ENCODE results near the gene F2R. TPM values are rescaled to one million over a fixed set of nuclear protein-coding genes. Genes with fewer than 3 reads are reported as not detected.

F2R gene
- total and polyA plus RNA-seq, 10 of the 15 experiments (the other 5 are each of a cell fraction or from before 2014, with no cell fraction given): 1.8 to 75.4 (median 8.0) TPM

DNA sequence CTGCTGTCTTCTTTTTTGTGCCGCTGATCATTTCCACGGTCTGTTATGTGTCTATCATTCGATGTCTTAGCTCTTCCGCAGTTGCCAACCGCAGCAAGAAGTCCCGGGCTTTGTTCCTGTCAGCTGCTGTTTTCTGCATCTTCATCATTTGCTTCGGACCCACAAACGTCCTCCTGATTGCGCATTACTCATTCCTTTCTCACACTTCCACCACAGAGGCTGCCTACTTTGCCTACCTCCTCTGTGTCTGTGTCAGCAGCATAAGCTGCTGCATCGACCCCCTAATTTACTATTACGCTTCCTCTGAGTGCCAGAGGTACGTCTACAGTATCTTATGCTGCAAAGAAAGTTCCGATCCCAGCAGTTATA is 17.1 kb downstream of the F2R start (continued):
- TF ChIP-seq RELA (IDR thresholded peaks at IDR 0.05; ENCODE audit: borderline replicate concordance, partially characterized antibody) (peak; percentile 65), IRF4 (IDR thresholded peaks at IDR 0.05; ENCODE audit: low read depth, low read length) (peak; percentile 95), IKZF2 (IDR thresholded peaks at IDR 0.05) (peak; percentile 97 to 98), RCOR1 (conservative IDR thresholded peaks at IDR 0.05; ENCODE audit: low read depth, low read length) (peak; percentile 97; the same call in 1 of the 2 replicates), CREM (IDR thresholded peaks at IDR 0.05; ENCODE audit: low read depth) (peak; percentile 83), BHLHE40 (IDR thresholded peaks at IDR 0.05; ENCODE audit: borderline replicate concordance in 1 of 2, low read depth in 2 of 2, low read length in 1 of 2) (peak; percentile 89 to 93), KAT2A (conservative IDR thresholded peaks at IDR 0.05; ENCODE audit: control insufficient read depth, low read depth, low read length) (no peak), RAD21 (IDR thresholded peaks at IDR 0.05; ENCODE audit: insufficient read depth, low read depth, low read length) (no peak), NR2C2 (IDR thresholded peaks at IDR 0.05; ENCODE audit: borderline replicate concordance, control insufficient read depth, insufficient read length, low read depth) (no peak), STAT3 (IDR thresholded peaks at IDR 0.05; ENCODE audit: low read depth, low read length) (peak; percentile 88), REST (IDR thresholded peaks at IDR 0.05; ENCODE audit: low read depth, low read length) (no peak), EP300 (IDR thresholded peaks at IDR 0.05; ENCODE audit: borderline replicate concordance in 1 of 2, control insufficient read depth in 1 of 2, low read depth in 2 of 2, low read length in 2 of 2) (peak; percentile 99 to 100), MYB (IDR thresholded peaks at IDR 0.05; ENCODE audit: borderline replicate concordance, low read depth, low read length) (peak; percentile 97), E2F8 (IDR thresholded peaks at IDR 0.05; ENCODE audit: low read depth, partially characterized antibody) (peak; percentile 82), POLR2AphosphoS5 (IDR thresholded peaks at IDR 0.05; ENCODE audit: low read length) (peak; percentile 78), BACH1 (IDR thresholded peaks at IDR 0.05; ENCODE audit: borderline replicate concordance) (peak; percentile 97; the same call in 1 of the 2 replicates)
- TF ChIP-seq, protein P1, sequence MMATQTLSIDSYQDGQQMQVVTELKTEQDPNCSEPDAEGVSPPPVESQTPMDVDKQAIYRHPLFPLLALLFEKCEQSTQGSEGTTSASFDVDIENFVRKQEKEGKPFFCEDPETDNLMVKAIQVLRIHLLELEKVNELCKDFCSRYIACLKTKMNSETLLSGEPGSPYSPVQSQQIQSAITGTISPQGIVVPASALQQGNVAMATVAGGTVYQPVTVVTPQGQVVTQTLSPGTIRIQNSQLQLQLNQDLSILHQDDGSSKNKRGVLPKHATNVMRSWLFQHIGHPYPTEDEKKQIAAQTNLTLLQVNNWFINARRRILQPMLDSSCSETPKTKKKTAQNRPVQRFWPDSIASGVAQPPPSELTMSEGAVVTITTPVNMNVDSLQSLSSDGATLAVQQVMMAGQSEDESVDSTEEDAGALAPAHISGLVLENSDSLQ (IDR thresholded peaks at IDR 0.05): peak; percentile 96
- TF ChIP-seq, protein P2, sequence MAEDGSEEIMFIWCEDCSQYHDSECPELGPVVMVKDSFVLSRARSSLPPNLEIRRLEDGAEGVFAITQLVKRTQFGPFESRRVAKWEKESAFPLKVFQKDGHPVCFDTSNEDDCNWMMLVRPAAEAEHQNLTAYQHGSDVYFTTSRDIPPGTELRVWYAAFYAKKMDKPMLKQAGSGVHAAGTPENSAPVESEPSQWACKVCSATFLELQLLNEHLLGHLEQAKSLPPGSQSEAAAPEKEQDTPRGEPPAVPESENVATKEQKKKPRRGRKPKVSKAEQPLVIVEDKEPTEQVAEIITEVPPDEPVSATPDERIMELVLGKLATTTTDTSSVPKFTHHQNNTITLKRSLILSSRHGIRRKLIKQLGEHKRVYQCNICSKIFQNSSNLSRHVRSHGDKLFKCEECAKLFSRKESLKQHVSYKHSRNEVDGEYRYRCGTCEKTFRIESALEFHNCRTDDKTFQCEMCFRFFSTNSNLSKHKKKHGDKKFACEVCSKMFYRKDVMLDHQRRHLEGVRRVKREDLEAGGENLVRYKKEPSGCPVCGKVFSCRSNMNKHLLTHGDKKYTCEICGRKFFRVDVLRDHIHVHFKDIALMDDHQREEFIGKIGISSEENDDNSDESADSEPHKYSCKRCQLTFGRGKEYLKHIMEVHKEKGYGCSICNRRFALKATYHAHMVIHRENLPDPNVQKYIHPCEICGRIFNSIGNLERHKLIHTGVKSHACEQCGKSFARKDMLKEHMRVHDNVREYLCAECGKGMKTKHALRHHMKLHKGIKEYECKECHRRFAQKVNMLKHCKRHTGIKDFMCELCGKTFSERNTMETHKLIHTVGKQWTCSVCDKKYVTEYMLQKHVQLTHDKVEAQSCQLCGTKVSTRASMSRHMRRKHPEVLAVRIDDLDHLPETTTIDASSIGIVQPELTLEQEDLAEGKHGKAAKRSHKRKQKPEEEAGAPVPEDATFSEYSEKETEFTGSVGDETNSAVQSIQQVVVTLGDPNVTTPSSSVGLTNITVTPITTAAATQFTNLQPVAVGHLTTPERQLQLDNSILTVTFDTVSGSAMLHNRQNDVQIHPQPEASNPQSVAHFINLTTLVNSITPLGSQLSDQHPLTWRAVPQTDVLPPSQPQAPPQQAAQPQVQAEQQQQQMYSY (CRISPR knock-in tag; IDR thresholded peaks at IDR 0.05): no peak
- TF ChIP-seq, protein P3, sequence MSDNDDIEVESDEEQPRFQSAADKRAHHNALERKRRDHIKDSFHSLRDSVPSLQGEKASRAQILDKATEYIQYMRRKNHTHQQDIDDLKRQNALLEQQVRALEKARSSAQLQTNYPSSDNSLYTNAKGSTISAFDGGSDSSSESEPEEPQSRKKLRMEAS (IDR thresholded peaks at IDR 0.05; ENCODE audit: low read depth, low read length): peak; percentile 49; the same call in 1 of the 2 replicates
